ENCODE measurements around the gene RUBCNL.

RUBCNL gene

DNA sequence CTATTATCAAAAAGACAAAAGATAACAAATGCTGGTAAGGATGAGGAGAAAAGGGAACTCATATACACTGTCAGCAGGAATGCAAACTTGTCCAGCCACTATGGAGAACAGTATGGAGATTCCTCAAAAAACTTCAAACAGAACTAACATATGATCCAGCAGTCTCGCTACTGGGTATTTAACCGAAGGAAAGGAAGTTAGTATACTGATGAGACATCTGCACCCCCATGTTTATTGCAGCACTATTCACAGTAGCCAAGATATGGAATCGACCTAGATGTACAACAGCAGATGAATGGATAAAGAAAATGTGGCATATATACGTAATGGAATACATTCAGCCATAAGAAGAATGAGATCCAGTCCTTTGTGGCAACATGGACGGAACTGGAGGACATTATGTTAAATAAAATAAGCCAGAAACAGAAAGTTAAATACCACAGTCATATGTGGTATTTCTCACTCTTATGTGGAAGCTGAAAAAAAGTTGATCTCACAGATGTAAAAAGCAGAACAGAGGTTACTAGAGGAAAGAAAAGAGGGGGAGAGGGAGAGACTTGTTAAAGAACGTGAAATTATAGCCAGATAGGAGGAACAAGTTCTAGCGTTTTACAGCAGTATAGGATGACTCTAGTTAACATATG, 83.2 kb downstream of the RUBCNL start:
- no peak for DNase-seq

DNA sequence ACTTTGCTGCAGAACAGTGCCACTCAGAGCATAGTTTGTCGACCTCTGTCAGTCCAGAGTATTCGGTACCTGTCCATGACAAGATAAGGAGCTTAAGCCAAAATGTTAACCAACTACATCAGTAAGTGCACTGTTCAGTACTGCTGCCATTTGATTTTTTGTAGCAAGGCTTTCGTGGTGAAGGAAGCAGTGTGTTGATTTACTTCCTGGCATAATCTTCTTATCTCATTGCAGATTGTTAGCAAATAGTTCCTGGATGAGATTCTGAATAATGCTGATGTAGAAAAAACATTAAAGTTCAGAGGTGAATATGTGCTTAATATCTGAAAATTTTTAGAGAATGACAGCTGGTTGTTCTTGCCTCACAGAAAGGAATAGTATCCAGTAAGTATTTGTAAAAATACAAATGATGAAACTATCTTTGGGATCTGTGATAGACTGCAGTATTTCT, 89.7 kb downstream of the RUBCNL start:
- DNase-seq = no peak

DNA sequence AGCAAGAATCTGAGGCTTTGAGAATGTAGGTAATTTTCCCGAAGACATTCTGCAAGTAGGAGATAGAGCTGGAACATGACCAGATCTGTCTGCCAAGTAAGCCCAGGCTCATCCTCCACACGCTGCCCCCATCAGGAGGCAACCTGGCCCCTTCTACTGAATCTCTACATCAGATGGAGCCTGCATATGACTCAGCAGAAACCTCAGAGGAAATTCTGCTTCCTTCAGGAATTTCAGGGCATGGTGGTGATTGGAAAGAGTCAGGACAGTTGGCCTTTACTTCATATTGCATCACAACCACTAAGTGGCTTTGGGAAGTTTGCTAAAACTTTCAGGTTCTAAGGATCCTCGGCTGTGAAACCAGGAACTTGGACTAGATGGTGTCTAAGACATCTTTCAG, 90.1 kb downstream of the RUBCNL start:
- no peak for DNase-seq

DNA sequence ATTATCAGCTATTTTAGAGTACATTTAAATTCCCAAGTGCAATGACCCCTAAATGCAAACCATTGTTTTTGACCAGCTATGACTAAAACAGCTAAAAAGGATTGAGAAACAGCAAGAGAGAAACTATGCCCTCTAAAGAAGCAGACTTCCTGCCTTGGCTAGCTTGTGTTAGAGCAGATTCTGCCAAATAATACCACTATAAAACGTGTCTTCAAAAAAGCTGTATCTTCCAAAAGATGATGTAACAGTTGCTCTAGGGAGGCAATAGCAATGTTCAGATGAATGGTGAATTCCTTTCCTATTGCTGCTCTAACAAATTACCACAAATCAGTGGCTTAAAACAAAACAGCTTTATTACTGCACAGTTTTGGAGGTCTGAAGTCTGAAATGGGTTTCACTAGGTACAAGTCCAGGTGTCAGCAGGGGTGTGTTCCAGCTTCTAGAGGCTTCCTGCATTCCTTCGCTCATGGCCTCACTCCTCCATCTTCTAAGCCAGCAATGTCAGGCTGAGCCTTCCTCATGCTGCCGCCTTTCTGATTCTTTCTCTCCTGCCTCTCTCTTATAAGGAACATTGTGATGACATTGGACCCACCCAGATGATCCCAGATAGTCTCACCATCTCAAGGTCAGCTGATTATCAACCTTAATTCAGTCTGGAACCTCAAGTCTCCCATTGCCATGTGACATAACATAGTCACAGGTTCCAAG, 90.8 kb downstream of the RUBCNL start:
- no peak for DNase-seq

DNA sequence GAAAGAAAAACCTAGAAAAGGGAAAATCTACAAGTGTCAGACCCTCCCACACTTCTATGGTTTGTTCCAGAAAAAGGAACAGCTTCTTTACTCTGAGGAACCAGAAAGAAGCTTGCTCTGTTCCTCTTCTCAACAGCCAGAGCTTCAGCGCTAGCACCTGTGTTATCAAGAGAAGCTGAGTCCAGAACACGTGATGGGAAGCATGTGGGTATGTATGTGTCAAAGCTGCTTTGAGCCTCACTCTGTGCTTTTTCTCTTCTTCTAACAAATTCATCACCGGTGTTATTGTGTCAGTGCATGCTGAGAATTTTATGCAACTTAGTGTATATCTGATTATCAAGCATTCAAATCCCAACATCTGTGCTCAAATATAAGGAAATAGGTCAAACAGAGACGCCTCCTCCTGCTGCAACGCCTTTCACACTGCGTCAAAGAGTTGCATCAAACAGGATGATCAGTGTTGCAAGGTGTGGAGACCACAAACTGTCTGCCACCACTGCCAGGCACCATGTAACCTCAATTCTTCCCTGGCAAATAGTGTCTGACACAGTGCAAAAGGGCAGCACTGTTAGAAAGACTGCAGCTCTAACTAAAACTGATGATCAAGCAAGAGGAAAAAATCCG, 91.4 kb downstream of the RUBCNL start:
- DNase-seq = peak; percentile 17 to 38

DNA sequence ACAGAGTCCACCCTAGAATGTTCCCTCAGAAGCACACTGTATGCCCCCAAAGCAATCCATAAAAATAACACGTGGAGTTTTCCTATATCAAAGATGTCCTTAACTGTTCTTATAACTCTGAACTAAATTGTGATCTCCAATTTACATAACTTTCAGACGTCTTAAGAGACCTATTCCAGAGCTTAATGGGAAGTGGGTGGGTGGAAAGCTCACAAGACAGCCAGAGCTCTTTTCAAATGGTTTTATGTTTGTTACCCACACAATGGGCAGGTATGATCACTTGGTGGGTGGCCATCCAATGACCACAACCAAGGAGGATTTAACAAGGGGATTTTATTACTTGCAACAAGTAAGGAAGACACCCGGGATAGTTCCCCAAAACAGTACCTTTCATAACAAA, 93.6 kb downstream of the RUBCNL start:
- no peak for DNase-seq

Measured in activated CD4-positive, alpha-beta T cell treated with anti-CD3 and anti-CD28 coated beads, Interleukin-2, amount 50 U/mL, for 48 hours (primary cell).